ENCODE measurements around the gene MCFD2.

DNA sequence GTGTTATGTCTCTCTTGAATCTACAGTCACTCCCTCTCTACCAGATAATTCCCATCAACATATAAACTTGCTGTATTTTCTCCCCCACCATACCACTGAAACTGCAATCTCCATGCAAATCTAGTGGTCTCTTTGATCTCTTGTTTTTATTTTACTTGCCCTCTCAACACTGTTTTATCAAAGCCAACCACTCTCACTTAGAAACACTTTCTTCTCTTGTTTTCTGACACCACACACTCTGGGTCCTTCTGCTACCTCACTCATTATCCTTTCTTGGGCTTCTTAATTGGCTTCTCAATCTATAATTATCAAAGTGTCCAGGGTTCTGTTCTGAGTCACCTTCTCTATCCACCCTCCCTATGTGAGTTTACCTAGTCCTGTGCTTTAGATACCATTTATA, 2.0 kb upstream of the MCFD2 start:
- TF ChIP-seq CTCF (IDR thresholded peaks at IDR 0.05) (no peak), POLR2A (IDR thresholded peaks at IDR 0.05) (no peak)

Data from heart left ventricle (tissue), 13 donors.